Astrocyte (in vitro differentiated cells and primary cell): ENCODE results near the gene BICC1. TPM values are rescaled to one million over a fixed set of nuclear protein-coding genes. Genes with fewer than 3 reads are reported as not detected.

Experiments used
- DNase-seq: peaks from one replicate; pipeline ENCODE4 v3.0.0-alpha.2; 2010; ENCODE audit warnings: low read depth
- FAIRE-seq: peaks from 2 replicates; lab custom pipeline; 2011; peaks lifted over from hg19 to GRCh38; lab: Jason Lieb, UNC
- H2AFZ ChIP-seq: 2 replicates; pipeline ENCODE4 v1.6.0; 2012; ENCODE audit warnings: low read depth, low read length, inconsistent platforms
- H3K27ac ChIP-seq: 2 replicates; pipeline ENCODE4 v1.5.1; 2011; ENCODE audit warnings: low read depth, low read length, inconsistent platforms
- H3K27me3 ChIP-seq: 2 replicates; pipeline ENCODE4 v1.6.0; 2011; ENCODE audit warnings: low read length, inconsistent platforms; ENCODE audit not compliant: insufficient read depth
- H3K36me3 ChIP-seq: 2 replicates; pipeline ENCODE4 v1.5.1; 2011; ENCODE audit warnings: low read length, inconsistent platforms; ENCODE audit not compliant: insufficient read depth
- H3K4me1 ChIP-seq: 2 replicates; pipeline ENCODE4 v1.5.1; 2011; ENCODE audit warnings: low read length, inconsistent platforms; ENCODE audit not compliant: insufficient read depth
- H3K4me2 ChIP-seq: 2 replicates; pipeline ENCODE4 v1.6.0; 2012; ENCODE audit warnings: low read length, inconsistent platforms
- H3K4me3 ChIP-seq: 2 replicates; pipeline ENCODE4 v1.5.1; 2011; ENCODE audit warnings: low read depth, mild to moderate bottlenecking, low read length, inconsistent platforms; ENCODE audit not compliant: insufficient read depth
- H3K79me2 ChIP-seq: 2 replicates; pipeline ENCODE4 v1.6.0; 2012; ENCODE audit warnings: mild to moderate bottlenecking, low read length, inconsistent platforms; ENCODE audit not compliant: insufficient read depth
- H3K9ac ChIP-seq: 2 replicates; pipeline ENCODE4 v1.6.0; 2012; ENCODE audit warnings: mild to moderate bottlenecking, low read length, inconsistent platforms
- H3K9me3 ChIP-seq: 2 replicates; pipeline ENCODE4 v1.5.1; 2012; ENCODE audit warnings: low read depth, mild to moderate bottlenecking, low read length, inconsistent platforms; ENCODE audit not compliant: insufficient read depth
- H4K20me1 ChIP-seq: 2 replicates; pipeline ENCODE4 v1.6.0; 2012; ENCODE audit warnings: low read length, inconsistent platforms; ENCODE audit not compliant: insufficient read depth
- H3K27ac Mint-ChIP-seq: one replicate; pipeline ENCODE4 v1.8.0; 2021; ENCODE audit warnings: mild to moderate bottlenecking, mixed read lengths; ENCODE audit not compliant: unreplicated experiment
- H3K27me3 Mint-ChIP-seq: one replicate; pipeline ENCODE4 v1.8.0; 2021; ENCODE audit warnings: low read depth, mixed read lengths; ENCODE audit not compliant: unreplicated experiment
- H3K36me3 Mint-ChIP-seq: one replicate; pipeline ENCODE4 v1.8.0; 2021; ENCODE audit warnings: low read depth, mixed read lengths; ENCODE audit not compliant: unreplicated experiment
- H3K4me1 Mint-ChIP-seq: one replicate; pipeline ENCODE4 v1.8.0; 2021; ENCODE audit warnings: low read depth, mixed read lengths; ENCODE audit not compliant: unreplicated experiment
- H3K4me3 Mint-ChIP-seq: one replicate; pipeline ENCODE4 v1.8.0; 2021; ENCODE audit warnings: mild to moderate bottlenecking, moderate library complexity, mixed read lengths; ENCODE audit not compliant: unreplicated experiment
- H3K9me3 Mint-ChIP-seq: one replicate; pipeline ENCODE4 v1.8.0; 2021; ENCODE audit warnings: mild to moderate bottlenecking, mixed read lengths; ENCODE audit not compliant: unreplicated experiment
- EZH2 ChIP-seq: IDR thresholded peaks from 2 replicates; pipeline ENCODE4 v1.6.1; 2012; ENCODE audit warnings: mild to moderate bottlenecking, low read length, inconsistent platforms; ENCODE audit not compliant: insufficient read depth
- total RNA-seq: library from RNA; stranded (reverse); gene quantifications from 2 replicates; pipeline ENCODE4 v1.2.1, GENCODE V29; 2021
- TF ChIP-seq, protein P1 (sequence below): IDR thresholded peaks from 2 replicates; pipeline ENCODE4 v1.5.1; 2011; ENCODE audit warnings: low read depth, mild to moderate bottlenecking, inconsistent platforms, low read length, moderate library complexity; ENCODE audit not compliant: insufficient read depth

BICC1 gene
- total RNA-seq, 1 donor from 2014 or later = 23.0 TPM

DNA sequence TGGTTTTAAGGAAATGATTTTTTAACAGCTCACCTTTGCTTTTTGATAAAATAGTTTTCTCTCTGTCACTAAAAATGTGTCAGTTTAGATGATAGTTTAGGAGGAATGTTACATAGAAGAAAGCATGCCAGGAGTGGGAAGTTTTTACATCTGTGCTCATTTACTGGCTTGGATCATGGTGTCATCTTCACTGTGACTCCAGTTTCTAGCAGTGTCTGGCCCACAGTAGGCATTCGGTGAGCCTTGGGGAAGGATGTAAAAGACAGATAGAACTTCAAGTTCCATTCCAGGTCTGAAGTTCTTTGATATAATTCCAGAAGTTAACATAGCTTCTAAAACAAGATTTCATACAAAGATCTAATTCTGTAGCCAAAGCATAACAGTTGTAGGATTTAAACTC lies 259.2 kb downstream of the BICC1 start:
- H4K20me1 ChIP-seq = peaks cover 23% of the 10 kb centered on the region
- H3K79me2 ChIP-seq = no peaks in the 10 kb centered on the region
- no peaks in the 10 kb centered on the region for H3K9me3 ChIP-seq
- H3K36me3 ChIP-seq = no peaks in the 10 kb centered on the region
- Mint-ChIP-seq H3K27me3 (no peaks in the 10 kb centered on the region), H3K4me3 (no peak overlapping the region), H3K4me1 (peaks cover 17% of the 10 kb centered on the region), H3K36me3 (peaks cover 3% of the 10 kb centered on the region), H3K9me3 (peaks cover 7% of the 10 kb centered on the region), H3K27ac (no peak overlapping the region)
- H2AFZ ChIP-seq = no peak overlapping the region
- no peaks in the 10 kb centered on the region for H3K27me3 ChIP-seq
- DNase-seq = no peak
- H3K4me3 ChIP-seq = no peak overlapping the region
- no peak overlapping the region for H3K27ac ChIP-seq
- H3K9ac ChIP-seq = no peak overlapping the region
- H3K4me2 ChIP-seq = no peak overlapping the region
- no peak for TF ChIP-seq EZH2
- TF ChIP-seq, protein P1, sequence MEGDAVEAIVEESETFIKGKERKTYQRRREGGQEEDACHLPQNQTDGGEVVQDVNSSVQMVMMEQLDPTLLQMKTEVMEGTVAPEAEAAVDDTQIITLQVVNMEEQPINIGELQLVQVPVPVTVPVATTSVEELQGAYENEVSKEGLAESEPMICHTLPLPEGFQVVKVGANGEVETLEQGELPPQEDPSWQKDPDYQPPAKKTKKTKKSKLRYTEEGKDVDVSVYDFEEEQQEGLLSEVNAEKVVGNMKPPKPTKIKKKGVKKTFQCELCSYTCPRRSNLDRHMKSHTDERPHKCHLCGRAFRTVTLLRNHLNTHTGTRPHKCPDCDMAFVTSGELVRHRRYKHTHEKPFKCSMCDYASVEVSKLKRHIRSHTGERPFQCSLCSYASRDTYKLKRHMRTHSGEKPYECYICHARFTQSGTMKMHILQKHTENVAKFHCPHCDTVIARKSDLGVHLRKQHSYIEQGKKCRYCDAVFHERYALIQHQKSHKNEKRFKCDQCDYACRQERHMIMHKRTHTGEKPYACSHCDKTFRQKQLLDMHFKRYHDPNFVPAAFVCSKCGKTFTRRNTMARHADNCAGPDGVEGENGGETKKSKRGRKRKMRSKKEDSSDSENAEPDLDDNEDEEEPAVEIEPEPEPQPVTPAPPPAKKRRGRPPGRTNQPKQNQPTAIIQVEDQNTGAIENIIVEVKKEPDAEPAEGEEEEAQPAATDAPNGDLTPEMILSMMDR = no peak
- peaks cover 12% of the 10 kb centered on the region for H3K4me1 ChIP-seq
- no peak for FAIRE-seq

DNA sequence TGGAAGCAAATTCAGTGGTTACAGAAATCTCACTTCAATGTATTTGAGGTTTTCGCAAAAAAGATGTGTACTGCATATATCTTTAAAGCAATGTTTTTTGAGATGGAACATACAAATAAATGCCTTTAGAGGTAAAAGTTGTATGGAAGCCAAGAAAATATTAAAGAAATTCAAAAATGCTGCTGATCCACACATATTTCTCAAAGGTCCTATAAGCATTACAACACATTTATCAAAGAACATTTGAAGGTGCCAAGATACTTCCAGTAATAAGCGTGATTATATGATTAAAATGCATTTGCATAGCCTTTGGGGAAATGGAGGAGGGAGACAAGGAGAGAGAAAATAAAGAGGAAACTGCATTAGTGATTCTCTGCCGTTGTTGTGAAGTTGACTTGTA lies 260.1 kb downstream of the BICC1 start:
- no peaks in the 10 kb centered on the region for H3K36me3 Mint-ChIP-seq
- peaks cover 5% of the 10 kb centered on the region for H3K79me2 ChIP-seq
- FAIRE-seq (no peak), DNase-seq (no peak)
- no peak overlapping the region for H2AFZ ChIP-seq
- H3K4me2 ChIP-seq = no peak overlapping the region
- no peak overlapping the region for H3K4me3 ChIP-seq
- no peak overlapping the region for H3K4me3 Mint-ChIP-seq
- TF ChIP-seq, protein P1 = no peak
- TF ChIP-seq EZH2 = no peak
- H3K4me1 Mint-ChIP-seq = peaks cover 20% of the 10 kb centered on the region
- peaks cover 12% of the 10 kb centered on the region for H3K4me1 ChIP-seq
- H3K9me3 Mint-ChIP-seq = peaks cover 2% of the 10 kb centered on the region
- no peaks in the 10 kb centered on the region for H3K27me3 Mint-ChIP-seq
- no peaks in the 10 kb centered on the region for H3K9me3 ChIP-seq
- peaks cover 21% of the 10 kb centered on the region for H4K20me1 ChIP-seq
- no peaks in the 10 kb centered on the region for H3K27me3 ChIP-seq
- H3K36me3 ChIP-seq = no peaks in the 10 kb centered on the region
- H3K27ac ChIP-seq = no peak overlapping the region
- H3K27ac Mint-ChIP-seq = no peak overlapping the region
- H3K9ac ChIP-seq = no peak overlapping the region

DNA sequence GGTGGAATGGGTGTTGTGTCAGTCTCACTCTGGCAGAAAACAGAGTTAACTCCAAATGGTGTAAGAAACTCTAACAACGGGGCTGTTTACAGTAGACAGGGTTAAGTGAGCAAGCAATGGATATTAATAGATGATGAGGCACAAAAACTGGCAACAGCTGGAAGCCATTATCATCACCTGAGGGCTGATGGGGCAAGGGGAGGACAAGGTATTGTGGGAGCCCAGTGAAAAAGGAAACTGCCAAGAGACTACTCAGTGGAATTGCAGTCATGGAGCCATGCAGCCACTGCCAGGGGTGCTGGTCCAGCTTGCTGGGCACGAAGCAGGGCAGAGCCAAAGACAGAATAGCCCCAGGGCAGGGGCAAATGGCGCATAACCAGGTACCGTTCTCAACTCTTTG lies 260.7 kb downstream of the BICC1 start:
- no peaks in the 10 kb centered on the region for H3K27me3 ChIP-seq
- Mint-ChIP-seq H3K27ac (no peak overlapping the region), H3K36me3 (no peaks in the 10 kb centered on the region), H3K9me3 (no peaks in the 10 kb centered on the region), H3K27me3 (no peaks in the 10 kb centered on the region), H3K4me3 (no peak overlapping the region), H3K4me1 (peaks cover 20% of the 10 kb centered on the region)
- no peak overlapping the region for H3K4me2 ChIP-seq
- H3K27ac ChIP-seq = no peak overlapping the region
- TF ChIP-seq EZH2 = no peak
- TF ChIP-seq, protein P1 = no peak
- FAIRE-seq (no peak), DNase-seq (no peak)
- H2AFZ ChIP-seq = no peak overlapping the region
- H3K36me3 ChIP-seq = no peaks in the 10 kb centered on the region
- no peaks in the 10 kb centered on the region for H3K9me3 ChIP-seq
- H3K9ac ChIP-seq = no peak overlapping the region
- H3K79me2 ChIP-seq = peaks cover 5% of the 10 kb centered on the region
- peaks cover 12% of the 10 kb centered on the region for H3K4me1 ChIP-seq
- H3K4me3 ChIP-seq = no peak overlapping the region
- peaks cover 21% of the 10 kb centered on the region for H4K20me1 ChIP-seq
